ENCODE data around the gene ALG10B.

- TF ChIP-seq TAF1 (IDR thresholded peaks at IDR 0.05; ENCODE audit: borderline replicate concordance, low read depth, low read length) (no peak), POLR2A (IDR thresholded peaks at IDR 0.05; ENCODE audit: low read depth, low read length) (no peak), POLR2AphosphoS5 (IDR thresholded peaks at IDR 0.05; ENCODE audit: low read depth, low read length) (no peak)
These were observed 57.2 kb downstream of the ALG10B start for GRCh38 chr12:38373784-38374183.

Data from GM12892 (cell line).